ENCODE results near the gene LRRN3. TPM values are rescaled to one million over a fixed set of nuclear protein-coding genes. Genes with fewer than 3 reads are reported as not detected.

Gene LRRN3
- total and polyA plus RNA-seq, 2 of the 4 experiments (the other 2 are of a cell fraction), result 6.9 to 15.2 TPM

- Histone ChIP-seq H4K91ac (ENCODE audit: insufficient read depth, low read depth, low read length) (no peak overlapping the region), H4K8ac (ENCODE audit: low read depth in 2 of 2, low read length in 2 of 2) (peak overlapping the region in 1 of 2 experiments; percentile 40; a peak in 1 of 4 replicates), H3K27me3 (ENCODE audit: control insufficient read depth, insufficient read depth, low read length) (no peaks in the 10 kb centered on the region), H3K4me2 (ENCODE audit: low read depth, low read length) (peak overlapping the region; percentile 69; the same call in 1 of the 2 replicates), H2BK15ac (ENCODE audit: low read depth, low read length) (no peak overlapping the region), H3K9ac (ENCODE audit: low read depth, low read length) (no peak overlapping the region), H2BK120ac (ENCODE audit: low read depth, low read length) (0 out of 2 replicates have a peak overlapping the region, but pooled peaks have one; percentile 26), H3K36me3 (ENCODE audit: control insufficient read depth, insufficient read depth, low read length) (no peaks in the 10 kb centered on the region), H2BK5ac (ENCODE audit: low read depth, low read length, poor library complexity, severe bottlenecking) (no peak overlapping the region), H3K27ac (ENCODE audit: insufficient read depth, low read length) (no peak overlapping the region), H2AFZ (replicated peaks; ENCODE audit: low read length, poor library complexity) (no peak overlapping the region), H3K18ac (ENCODE audit: low read depth, low read length) (no peak overlapping the region; the same call in 1 of the 2 replicates), H4K5ac (ENCODE audit: low read depth, low read length) (no peak overlapping the region), H2AK5ac (ENCODE audit: low read depth, low read length) (no peak overlapping the region), H2AK9ac (replicated peaks; ENCODE audit: low read depth, low read length, poor library complexity) (no peak overlapping the region), H3K79me1 (ENCODE audit: low read depth in 1 of 2, low read length in 2 of 2) (peaks cover 5 to 11% of the 10 kb centered on the region in 2 experiments; a peak in 2 of 4 replicates), H3K9me1 (ENCODE audit: insufficient read depth, low read length) (peaks cover 3% of the 10 kb centered on the region; the same call in 1 of the 2 replicates), H4K20me1 (ENCODE audit: insufficient read depth, low read length) (no peaks in the 10 kb centered on the region), H3K4ac (ENCODE audit: low read depth, low read length) (peak overlapping the region; percentile 38; the same call in 1 of the 2 replicates), H3K4me3 (ENCODE audit: insufficient read depth, low read depth, low read length) (peak overlapping the region; percentile 2; the same call in 1 of the 2 replicates), H3K14ac (replicated peaks; ENCODE audit: low read depth, low read length) (peak overlapping the region; percentile 6; the same call in 1 of the 2 replicates), H3K23ac (ENCODE audit: low read depth, low read length) (peak overlapping the region; percentile 60; the same call in 1 of the 2 replicates), H3K56ac (ENCODE audit: extremely low read depth, insufficient read depth, low read length) (no peak overlapping the region), H3K9me3 (ENCODE audit: control insufficient read depth, insufficient read depth, low read length) (no peaks in the 10 kb centered on the region), H2BK20ac (ENCODE audit: low read depth, low read length) (no peak overlapping the region), H3K4me1 (ENCODE audit: control insufficient read depth, insufficient read depth, low read length) (no peaks in the 10 kb centered on the region)
- no TSS peak for BruUV-seq (replicated peaks)
- dilution Hi-C loops (cut with HindIII; ENCODE audit: low sequenced_read_pairs, unreplicated experiment), result no loop called here
- no peak for TF ChIP-seq POLR2A (IDR thresholded peaks at IDR 0.05; ENCODE audit: low read depth, low read length)
- TF ChIP-seq CEBPB (IDR thresholded peaks at IDR 0.05; ENCODE audit: low read depth, low read length), result no peak
- no peak for TF ChIP-seq BHLHE40 (IDR thresholded peaks at IDR 0.05; ENCODE audit: low read depth, low read length)
- TF ChIP-seq CHD1 (IDR thresholded peaks at IDR 0.05; ENCODE audit: low read depth, low read length), result no peak
- no peak for TF ChIP-seq NFE2L2 (IDR thresholded peaks at IDR 0.05; ENCODE audit: low read depth, low read length)
- no peak for TF ChIP-seq RFX5 (IDR thresholded peaks at IDR 0.05; ENCODE audit: low read depth, low read length)
- no peak for TF ChIP-seq SMC3 (IDR thresholded peaks at IDR 0.05; ENCODE audit: low read depth, low read length)
- no peak for TF ChIP-seq RAD21 (IDR thresholded peaks at IDR 0.05; ENCODE audit: low read length)
- TF ChIP-seq, protein P1, sequence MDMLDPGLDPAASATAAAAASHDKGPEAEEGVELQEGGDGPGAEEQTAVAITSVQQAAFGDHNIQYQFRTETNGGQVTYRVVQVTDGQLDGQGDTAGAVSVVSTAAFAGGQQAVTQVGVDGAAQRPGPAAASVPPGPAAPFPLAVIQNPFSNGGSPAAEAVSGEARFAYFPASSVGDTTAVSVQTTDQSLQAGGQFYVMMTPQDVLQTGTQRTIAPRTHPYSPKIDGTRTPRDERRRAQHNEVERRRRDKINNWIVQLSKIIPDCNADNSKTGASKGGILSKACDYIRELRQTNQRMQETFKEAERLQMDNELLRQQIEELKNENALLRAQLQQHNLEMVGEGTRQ (IDR thresholded peaks at IDR 0.05; ENCODE audit: low read depth, low read length), result no peak
- TF ChIP-seq CTCF (conservative IDR thresholded peaks at IDR 0.05; ENCODE audit: low read depth, low read length), result no peak
- TF ChIP-seq FOS (IDR thresholded peaks at IDR 0.05; ENCODE audit: low read depth, low read length), result no peak
- no peak for TF ChIP-seq RCOR1 (IDR thresholded peaks at IDR 0.05; ENCODE audit: insufficient replicate concordance, low read length)
- no peak for TF ChIP-seq ELK1 (IDR thresholded peaks at IDR 0.05; ENCODE audit: borderline replicate concordance, low read depth, low read length)
- 80% methylated on average over 1 of the region's 4 CpGs; no CpG with 5 or more reads in 1 of the 2 experiments for WGBS, 2 experiments (ENCODE audit: extremely low coverage in 2 of 2, insufficient read length in 1 of 2)
- ChIA-PET CTCF (interaction anchor here (0.6 kb wide), 1 partner anchor 392 kb away, joined by 4 read pairs; no protein-coding TSS in a partner anchor), POLR2A (ENCODE audit: unreplicated experiment) (interaction anchor here (0.6 kb wide), 1 partner anchor 11 kb away, joined by 3 read pairs; no protein-coding TSS in a partner anchor)
- in situ Hi-C loops (cut with MboI; ENCODE audit: low sequenced_read_pairs), result loop anchor here (5.0 to 10.0 kb wide), 2 partner anchors 394 to 641 kb away; no protein-coding TSS in a partner anchor
- DNase-seq (no peak), ATAC-seq (ENCODE audit: low read depth) (no peak)
- intact Hi-C loops (cut with micrococcal nuclease), result loop anchor here (10.0 kb wide), 2 partner anchors 559 to 649 kb away; no protein-coding TSS in a partner anchor
Observed at GRCh38 chr7:111093496-111093895, 2.6 kb downstream of the LRRN3 start.
